HCT116 (cell line): ENCODE results near the gene SLC9A9.

ENCODE experiments used
- CEBPB ChIP-seq: IDR thresholded peaks from 2 replicates; pipeline ENCODE4 v1.6.1; 2012; ENCODE audit warnings: low read depth
- EZH2phosphoT487 ChIP-seq: fragments of 200-600 bp; IDR thresholded peaks from 2 replicates; pipeline ENCODE4 v1.6.1; 2018; ENCODE audit warnings: antibody characterized with exemption, borderline replicate concordance
- FOSL1 ChIP-seq: IDR thresholded peaks from 2 replicates; pipeline ENCODE4 v1.6.1; 2012; ENCODE audit warnings: low read depth
- POLR2A ChIP-seq: IDR thresholded peaks from 2 replicates; pipeline ENCODE4 v1.7.0; 2011; ENCODE audit warnings: borderline replicate concordance; ENCODE audit not compliant: insufficient read depth, insufficient read length; ENCODE audit errors: extremely low read depth
- POLR2AphosphoS5 ChIP-seq: IDR thresholded peaks from 2 replicates; pipeline ENCODE4 v1.6.1; 2011; ENCODE audit warnings: mild to moderate bottlenecking, low read depth, low read length, moderate library complexity
- RAD21 ChIP-seq: IDR thresholded peaks from 2 replicates; pipeline ENCODE4 v1.6.1; 2012; ENCODE audit warnings: low read depth, mild to moderate bottlenecking
- REST ChIP-seq: IDR thresholded peaks from 2 replicates; pipeline ENCODE4 v1.6.1; 2012; ENCODE audit warnings: low read depth
- SIN3A ChIP-seq: IDR thresholded peaks from 2 replicates; pipeline ENCODE4 v1.6.1; 2012; ENCODE audit warnings: low read depth
- SP1 ChIP-seq: IDR thresholded peaks from 2 replicates; pipeline ENCODE4 v1.6.1; 2012; ENCODE audit warnings: low read depth
- YY1 ChIP-seq: IDR thresholded peaks from 2 replicates; pipeline ENCODE4 v1.6.1; 2011; ENCODE audit warnings: low read length, low read depth, moderate library complexity, mild to moderate bottlenecking; ENCODE audit not compliant: insufficient replicate concordance; ENCODE audit errors: extremely low read depth
- TF ChIP-seq, protein P1 (sequence below), 3 experiments: fragments of 200-600 bp in 1 of 3; sonication (generic) in 1 of 3; IDR thresholded peaks in 2 of 3; conservative IDR thresholded peaks in 1 of 3; 2 replicates each; pipeline ENCODE4 v1.5.1; 2012 to 2017; ENCODE audit warnings: low read depth in 2 of 3, low read length in 2 of 3, antibody characterized with exemption in 1 of 3, borderline replicate concordance in 1 of 3, control low read depth in 1 of 3, mild to moderate bottlenecking in 1 of 3, mixed read lengths in 1 of 3, mixed run types in 1 of 3, moderate library complexity in 1 of 3; ENCODE audit not compliant: insufficient read depth in 1 of 3

GRCh38 chr3:143784446-143784845 lies 63.8 kb downstream of the SLC9A9 start:
- TF ChIP-seq, protein P1, sequence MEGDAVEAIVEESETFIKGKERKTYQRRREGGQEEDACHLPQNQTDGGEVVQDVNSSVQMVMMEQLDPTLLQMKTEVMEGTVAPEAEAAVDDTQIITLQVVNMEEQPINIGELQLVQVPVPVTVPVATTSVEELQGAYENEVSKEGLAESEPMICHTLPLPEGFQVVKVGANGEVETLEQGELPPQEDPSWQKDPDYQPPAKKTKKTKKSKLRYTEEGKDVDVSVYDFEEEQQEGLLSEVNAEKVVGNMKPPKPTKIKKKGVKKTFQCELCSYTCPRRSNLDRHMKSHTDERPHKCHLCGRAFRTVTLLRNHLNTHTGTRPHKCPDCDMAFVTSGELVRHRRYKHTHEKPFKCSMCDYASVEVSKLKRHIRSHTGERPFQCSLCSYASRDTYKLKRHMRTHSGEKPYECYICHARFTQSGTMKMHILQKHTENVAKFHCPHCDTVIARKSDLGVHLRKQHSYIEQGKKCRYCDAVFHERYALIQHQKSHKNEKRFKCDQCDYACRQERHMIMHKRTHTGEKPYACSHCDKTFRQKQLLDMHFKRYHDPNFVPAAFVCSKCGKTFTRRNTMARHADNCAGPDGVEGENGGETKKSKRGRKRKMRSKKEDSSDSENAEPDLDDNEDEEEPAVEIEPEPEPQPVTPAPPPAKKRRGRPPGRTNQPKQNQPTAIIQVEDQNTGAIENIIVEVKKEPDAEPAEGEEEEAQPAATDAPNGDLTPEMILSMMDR (IDR thresholded peaks at IDR 0.05 in 2 of 3, conservative IDR thresholded peaks at IDR 0.05 in 1 of 3; ENCODE audit: borderline replicate concordance in 1 of 3, insufficient read depth in 1 of 3, low read depth in 2 of 3, low read length in 2 of 3), result no peak
- TF ChIP-seq EZH2phosphoT487, result no peak
- TF ChIP-seq RAD21, result no peak
- no peak for TF ChIP-seq POLR2A
- no peak for TF ChIP-seq CEBPB
- TF ChIP-seq REST, result no peak
- no peak for TF ChIP-seq YY1
- TF ChIP-seq POLR2AphosphoS5, result no peak
- TF ChIP-seq SP1, result no peak
- peak; percentile 30 for TF ChIP-seq FOSL1
- TF ChIP-seq SIN3A, result no peak
